Left renal cortex interstitium (tissue), 4 donors: ENCODE measurements around the gene THSD4. TPM values are rescaled to one million over a fixed set of nuclear protein-coding genes. Genes with fewer than 3 reads are reported as not detected.

Experiments used
- DNase-seq, 4 donors: peaks; one replicate each; pipeline ENCODE4 v3.0.0-alpha.2; 2013; ENCODE audit warnings: low read depth in 4 of 4, low spot score in 2 of 4, missing footprints in 1 of 4
- polyA plus RNA-seq, 4 donors: library from polyadenylated mRNA; unstranded; fragments of 120-200 nt; gene quantifications; one replicate each; pipeline ENCODE4 v1.2.1, GENCODE V29; 2013; ENCODE audit not compliant: insufficient read length in 4 of 4

The THSD4 gene
- 10 to 100 TPM; 30.0 to 48.5 (median 35.9) TPM for polyA plus RNA-seq

GRCh38 chr15:71114887-71115566 lies at the start of gene THSD4:
THSD4 (plus strand) TSS chr15:71115471.
- DNase-seq, result peak in 2 of 4 donors; percentile 54 to 57

- DNase-seq, result no peak
These were observed 48.3 kb upstream of the THSD4 start for GRCh38 chr15:71066983-71067382.

GRCh38 chr15:71069693-71070092 lies 45.6 kb upstream of the THSD4 start:
- DNase-seq, result no peak

- no peak for DNase-seq
These were observed 43.7 kb upstream of the THSD4 start for GRCh38 chr15:71071529-71071928.

GRCh38 chr15:71072423-71072822 lies 42.8 kb upstream of the THSD4 start:
- no peak for DNase-seq

- no peak for DNase-seq
These were observed 36.6 kb upstream of the THSD4 start for GRCh38 chr15:71078506-71079207.

GRCh38 chr15:71079208-71080044 lies 35.8 kb upstream of the THSD4 start:
- DNase-seq, result no peak

GRCh38 chr15:71080166-71080565 lies 35.1 kb upstream of the THSD4 start:
- no peak for DNase-seq

GRCh38 chr15:71080705-71081104 lies 34.6 kb upstream of the THSD4 start:
- DNase-seq, result no peak

- no peak for DNase-seq
These were observed 32.5 kb upstream of the THSD4 start for GRCh38 chr15:71082803-71083202.

GRCh38 chr15:71083349-71083748 lies 31.9 kb upstream of the THSD4 start:
- no peak for DNase-seq

GRCh38 chr15:71084264-71084663 lies 31.0 kb upstream of the THSD4 start:
- no peak for DNase-seq

- no peak for DNase-seq
These were observed 29.5 kb upstream of the THSD4 start for GRCh38 chr15:71085809-71086208.

GRCh38 chr15:71088155-71088554 lies 27.1 kb upstream of the THSD4 start:
- no peak for DNase-seq

GRCh38 chr15:71088683-71089082 lies 26.6 kb upstream of the THSD4 start:
- DNase-seq, result no peak

- no peak for DNase-seq
These were observed 25.5 kb upstream of the THSD4 start for GRCh38 chr15:71089801-71090200.

- no peak for DNase-seq
These were observed 23.7 kb upstream of the THSD4 start for GRCh38 chr15:71091601-71092000.

- DNase-seq, result no peak
These were observed 23.1 kb upstream of the THSD4 start for GRCh38 chr15:71092056-71092600.

GRCh38 chr15:71093054-71094024 lies 21.9 kb upstream of the THSD4 start:
- no peak for DNase-seq

- DNase-seq, result no peak
These were observed 21.1 kb upstream of the THSD4 start for GRCh38 chr15:71094137-71094536.
